HG03108 (cell line): Measurements from ENCODE around the gene SDK1.
"Not testable (repeated sequence)": the region's sequence is repeated elsewhere in the genome, so short reads cannot be mapped to it uniquely, and the experiment has no call there.

ENCODE experiments used
- ATAC-seq: cut with Tn5 transposase; IDR thresholded peaks from one replicate; pipeline ENCODE4 v1.9.1; 2021; ENCODE audit warnings: moderate library complexity; ENCODE audit not compliant: unreplicated experiment

The SDK1 gene

GRCh38 chr7:3710122-3710521, 409.1 kb downstream of the SDK1 start:
- ATAC-seq: no peak

- ATAC-seq: no peak
These were observed 409.5 kb downstream of the SDK1 start for GRCh38 chr7:3710531-3710930.

GRCh38 chr7:3712841-3713240, 411.8 kb downstream of the SDK1 start:
- ATAC-seq: no peak

- no peak for ATAC-seq
These were observed 420.4 kb downstream of the SDK1 start for GRCh38 chr7:3721422-3721821.

- ATAC-seq: no peak
These were observed 421.4 kb downstream of the SDK1 start for GRCh38 chr7:3722396-3722922.

- no peak for ATAC-seq
These were observed 424.4 kb downstream of the SDK1 start for GRCh38 chr7:3725155-3726059.

GRCh38 chr7:3730276-3730675, 429.2 kb downstream of the SDK1 start:
- ATAC-seq: no peak

- no peak for ATAC-seq
These were observed 431.4 kb downstream of the SDK1 start for GRCh38 chr7:3732395-3733005.

- ATAC-seq: no peak
These were observed 432.6 kb downstream of the SDK1 start for GRCh38 chr7:3733541-3734140.

GRCh38 chr7:3738964-3739363, 437.9 kb downstream of the SDK1 start:
- ATAC-seq: no peak

- ATAC-seq: no peak
These were observed 438.9 kb downstream of the SDK1 start for GRCh38 chr7:3739983-3740382.

- ATAC-seq: no peak
These were observed 446.4 kb downstream of the SDK1 start for GRCh38 chr7:3747467-3747866.

GRCh38 chr7:3748389-3748788, 447.3 kb downstream of the SDK1 start:
- ATAC-seq: no peak

- ATAC-seq: no peak
These were observed 452.8 kb downstream of the SDK1 start for GRCh38 chr7:3753868-3754267.

- no peak for ATAC-seq
These were observed 453.7 kb downstream of the SDK1 start for GRCh38 chr7:3754493-3755341.

- not testable (repeated sequence) for ATAC-seq
These were observed 454.9 kb downstream of the SDK1 start for GRCh38 chr7:3755778-3756453.

- ATAC-seq: no peak
These were observed 456.0 kb downstream of the SDK1 start for GRCh38 chr7:3757059-3757458.

- ATAC-seq: no peak
These were observed 459.6 kb downstream of the SDK1 start for GRCh38 chr7:3760651-3761050.

- no peak for ATAC-seq
These were observed 461.2 kb downstream of the SDK1 start for GRCh38 chr7:3762146-3762831.
